Activated T-cell treated with anti-CD3 and anti-CD28 coated beads, Interleukin-2, amount 50 U/mL, for 48 hours (primary cell): ENCODE data around the gene PXMP2.
"Not testable (repeated sequence)": the region's sequence is repeated elsewhere in the genome, so short reads cannot be mapped to it uniquely, and the experiment has no call there.

Experiments used
- DNase-seq, 2 experiments: peaks; one replicate each; pipeline ENCODE4 v3.0.0-alpha.2; 2020

The PXMP2 gene

DNA sequence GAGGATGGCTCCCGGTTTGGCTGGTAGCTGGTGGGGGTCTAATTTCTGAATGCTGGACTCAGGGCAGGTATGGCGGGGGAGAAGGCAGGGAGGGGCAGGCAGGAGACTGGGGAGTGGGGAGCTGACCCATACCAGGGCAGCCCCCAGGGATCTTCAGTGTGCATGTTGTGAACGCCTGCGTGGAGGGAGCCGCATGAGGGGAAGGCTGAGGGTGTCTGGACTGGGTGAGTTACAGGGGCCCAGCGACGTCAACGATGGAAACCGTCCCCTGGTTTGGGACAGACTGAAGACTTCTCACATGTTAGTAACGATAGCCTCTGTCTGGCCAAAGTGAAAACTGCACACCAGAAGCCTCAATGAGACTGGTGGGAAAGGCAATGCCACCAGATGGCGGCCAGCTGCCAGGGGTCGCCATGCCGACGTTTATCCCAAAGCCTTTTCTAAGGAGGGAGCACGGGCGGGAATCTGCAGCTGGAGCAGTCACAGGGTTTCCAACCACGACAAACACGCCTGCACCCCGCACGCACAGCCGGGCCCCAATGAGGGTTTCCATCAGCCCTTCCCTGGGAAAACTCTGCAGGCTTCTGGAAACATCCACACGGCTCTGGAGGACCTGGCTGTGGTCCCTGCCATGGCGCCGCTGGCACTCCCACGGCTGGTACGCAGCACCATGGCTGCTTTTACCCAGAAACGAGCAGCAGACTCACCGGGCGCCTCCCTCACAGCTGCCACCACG, 37.3 kb downstream of the PXMP2 start:
- DNase-seq = no peak

DNA sequence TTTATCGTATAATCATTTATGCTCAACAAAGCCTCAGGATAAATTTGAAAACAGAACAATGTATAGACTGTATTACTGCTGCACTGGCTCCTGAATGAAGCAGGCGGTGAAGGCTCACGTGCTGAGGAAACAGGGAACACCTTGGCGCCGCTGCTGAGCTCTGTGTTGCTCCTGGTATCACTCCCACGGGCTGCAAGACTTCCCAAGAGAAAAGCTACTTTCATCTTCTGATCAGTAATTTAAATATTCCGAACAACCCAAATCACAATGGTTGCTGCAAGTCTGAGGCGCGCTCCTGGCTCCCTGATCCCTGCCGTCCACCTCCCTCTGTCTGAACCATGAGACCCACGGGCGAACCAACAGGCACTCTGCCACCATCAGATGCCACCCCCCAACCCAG, 39.0 kb downstream of the PXMP2 start:
- no peak for DNase-seq

- DNase-seq = no peak
Observed at GRCh38 chr12:132727091-132727794, 39.9 kb downstream of the PXMP2 start.

DNA sequence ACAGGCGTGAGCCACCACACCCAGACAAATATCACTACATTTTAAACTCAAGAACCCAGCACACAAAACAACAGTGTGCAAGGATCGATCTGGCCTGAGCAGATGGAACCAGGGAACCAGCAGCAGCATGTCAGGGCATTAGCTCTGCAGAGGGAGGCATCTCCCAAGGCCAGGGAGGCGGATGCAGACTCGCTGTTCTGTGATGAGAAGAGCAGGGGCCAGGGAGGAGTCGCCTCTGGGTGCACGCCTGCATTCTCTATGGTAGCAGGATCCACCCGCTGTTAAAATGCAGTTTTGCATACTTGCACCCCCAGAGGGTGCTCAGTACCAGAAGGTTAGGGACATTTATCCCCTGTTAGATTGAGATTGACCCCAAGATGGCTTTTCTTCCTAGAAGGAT, 41.1 kb downstream of the PXMP2 start:
- DNase-seq = no peak

DNA sequence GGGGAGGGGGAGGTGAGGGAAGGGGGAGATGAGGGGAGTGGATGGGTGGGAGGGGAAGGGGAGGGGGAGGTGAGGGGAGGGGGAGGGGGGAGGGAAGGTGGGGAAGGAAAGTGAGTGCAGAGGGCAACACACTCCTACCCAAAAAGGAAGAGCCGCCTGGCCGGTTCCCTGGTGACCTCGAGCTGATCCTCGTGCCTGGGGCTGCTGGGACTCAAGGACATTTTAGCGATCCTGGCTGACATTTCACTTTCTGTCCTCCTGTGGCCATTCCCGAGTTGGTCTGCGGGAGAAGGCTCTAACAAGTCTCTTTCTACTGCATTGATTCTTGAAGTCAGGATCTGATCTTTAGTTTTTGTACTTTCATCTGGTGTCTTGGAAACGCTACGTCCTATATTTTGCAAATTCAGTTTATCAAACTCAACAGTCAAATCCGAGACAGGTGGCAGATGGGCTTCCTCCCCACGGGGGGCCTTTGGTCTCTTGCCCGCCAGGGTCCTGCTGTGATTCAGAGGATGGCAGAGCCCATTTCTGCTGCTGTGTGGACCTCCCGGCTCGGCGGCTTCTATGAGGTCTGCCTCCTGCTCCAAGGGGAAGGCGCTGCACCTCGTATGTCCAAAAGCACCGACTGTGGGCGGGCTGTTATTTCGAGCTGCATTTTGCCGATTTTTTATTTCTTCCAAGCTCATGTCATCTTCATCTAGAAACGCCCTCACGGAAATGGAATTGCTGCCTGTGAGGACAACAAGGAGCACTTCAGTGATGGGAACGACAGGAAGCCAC, 42.3 kb downstream of the PXMP2 start:
- no peak for DNase-seq

GRCh38 chr12:132730353-132730752, 43.0 kb downstream of the PXMP2 start:
- DNase-seq = no peak

DNA sequence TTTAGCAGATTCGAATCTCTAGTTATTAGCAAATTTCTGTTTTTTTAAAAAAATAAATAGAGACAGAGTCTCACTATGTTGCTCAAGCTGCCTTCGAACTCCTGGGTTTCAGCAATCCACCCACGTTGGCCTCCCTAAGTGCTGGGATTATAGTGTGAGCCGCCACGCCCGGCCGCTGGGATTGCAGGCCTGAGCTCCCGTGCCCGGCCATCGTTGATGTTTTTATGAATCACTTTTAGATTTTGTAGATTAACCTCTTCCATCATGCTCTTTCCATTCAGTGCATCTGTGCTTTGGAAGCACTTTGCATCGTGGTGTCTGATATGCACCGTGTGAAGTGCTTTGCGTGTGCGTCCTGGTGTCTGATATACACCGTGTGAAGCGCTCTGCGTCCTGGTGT, 44.2 kb downstream of the PXMP2 start:
- no peak for DNase-seq

GRCh38 chr12:132734206-132734605, 46.8 kb downstream of the PXMP2 start:
- DNase-seq = no peak

DNA sequence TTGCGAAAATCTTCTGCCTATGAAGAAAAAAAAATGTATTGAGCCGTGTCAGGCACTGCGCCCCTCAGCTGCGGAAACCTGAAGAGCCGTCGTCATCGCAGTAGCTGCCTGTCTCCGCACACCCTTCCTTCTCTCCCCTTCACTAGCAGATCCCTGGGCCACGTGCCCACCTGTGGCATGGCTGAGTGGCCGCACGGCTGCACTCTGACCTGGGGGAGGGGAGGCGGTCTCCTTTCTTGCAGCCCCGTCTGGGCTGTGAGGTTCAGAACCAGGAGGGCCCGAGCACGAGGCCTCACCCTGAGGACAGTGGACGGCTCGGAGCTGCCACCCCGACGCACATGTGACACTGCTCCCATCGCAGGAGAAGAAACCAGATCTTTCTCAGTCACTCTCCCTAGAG, 48.1 kb downstream of the PXMP2 start:
- DNase-seq = no peak

DNA sequence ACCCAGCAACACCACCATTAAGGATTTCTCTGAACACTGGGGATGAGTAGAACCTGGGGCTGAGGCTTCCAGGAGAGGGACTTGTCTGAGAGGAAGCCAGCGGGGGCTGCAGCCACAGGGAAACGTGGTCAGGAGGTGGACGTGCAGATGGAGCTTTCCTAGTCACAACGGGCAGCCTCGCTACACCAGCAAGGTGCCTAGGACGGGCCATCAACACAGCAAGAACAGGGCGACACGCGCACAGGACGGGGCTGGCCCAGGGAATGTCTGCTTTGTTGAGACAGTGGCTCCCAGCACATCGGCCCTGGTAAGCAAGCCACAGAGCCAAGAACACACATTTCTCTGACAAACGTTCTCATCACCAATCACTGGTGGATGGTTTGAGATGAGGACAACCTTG, 49.0 kb downstream of the PXMP2 start:
- no peak for DNase-seq

DNA sequence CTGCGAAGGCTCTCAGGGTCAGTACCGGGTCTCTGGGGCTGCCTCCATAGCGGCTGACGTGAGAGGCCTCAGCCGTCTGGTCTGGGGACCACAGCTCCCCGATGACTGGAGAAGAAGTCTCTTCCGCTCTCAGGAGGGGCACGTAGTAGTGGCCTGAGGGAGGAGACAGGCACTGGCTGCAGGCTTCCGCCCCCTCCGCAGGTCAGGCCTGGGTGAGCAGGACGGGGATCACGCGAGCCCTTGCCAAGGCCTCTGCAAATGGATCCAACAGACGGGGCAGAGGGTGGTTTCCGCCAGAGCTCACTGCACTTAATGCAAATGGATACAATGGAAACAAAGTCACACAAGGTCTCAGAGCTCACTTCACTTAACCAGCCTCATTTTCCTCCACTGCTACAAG, 49.5 kb downstream of the PXMP2 start:
- DNase-seq = no peak

- DNase-seq = no peak
Observed at GRCh38 chr12:132739600-132740312, 52.4 kb downstream of the PXMP2 start.

DNA sequence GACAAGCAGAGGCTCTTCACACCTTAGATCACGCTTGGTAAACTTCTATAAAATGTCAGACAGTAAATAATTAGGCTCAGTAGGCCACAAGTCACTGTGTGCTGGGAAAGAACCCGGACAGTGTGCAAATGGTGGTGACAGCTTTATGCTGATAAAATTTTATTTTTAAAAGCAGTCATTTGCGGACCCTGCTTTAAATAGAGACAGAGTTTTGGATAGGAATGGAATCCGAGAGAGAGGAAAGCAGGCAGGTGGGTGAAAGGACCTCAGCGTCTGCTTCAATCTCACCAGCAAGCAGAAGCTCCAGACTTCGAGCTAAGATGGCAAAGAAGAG, 52.9 kb downstream of the PXMP2 start:
- DNase-seq = no peak

GRCh38 chr12:132740652-132741051, 53.3 kb downstream of the PXMP2 start:
- DNase-seq = no peak

GRCh38 chr12:132741620-132742019, 54.2 kb downstream of the PXMP2 start:
- no peak for DNase-seq

DNA sequence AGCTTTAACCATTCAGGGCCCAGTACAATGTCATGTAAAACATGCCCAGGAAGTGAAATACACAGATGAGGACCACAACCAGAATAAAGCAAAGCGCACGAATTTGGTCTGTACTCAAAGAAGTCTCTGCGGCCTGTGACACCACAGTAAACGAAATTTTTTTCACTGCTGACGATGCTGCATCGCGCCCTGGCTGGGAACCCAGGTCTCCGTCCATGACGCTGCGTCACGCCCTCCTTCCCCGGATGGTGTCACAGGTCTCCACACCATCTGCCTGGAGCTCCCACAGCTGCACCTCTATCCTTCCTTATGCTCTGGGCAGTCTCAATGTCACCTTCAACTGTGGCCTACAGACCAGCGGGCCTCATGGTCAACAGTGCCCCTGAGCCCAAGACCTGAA, 56.4 kb downstream of the PXMP2 start:
- DNase-seq = no peak

- DNase-seq = no peak
Observed at GRCh38 chr12:132746613-132747012, 59.2 kb downstream of the PXMP2 start.

DNA sequence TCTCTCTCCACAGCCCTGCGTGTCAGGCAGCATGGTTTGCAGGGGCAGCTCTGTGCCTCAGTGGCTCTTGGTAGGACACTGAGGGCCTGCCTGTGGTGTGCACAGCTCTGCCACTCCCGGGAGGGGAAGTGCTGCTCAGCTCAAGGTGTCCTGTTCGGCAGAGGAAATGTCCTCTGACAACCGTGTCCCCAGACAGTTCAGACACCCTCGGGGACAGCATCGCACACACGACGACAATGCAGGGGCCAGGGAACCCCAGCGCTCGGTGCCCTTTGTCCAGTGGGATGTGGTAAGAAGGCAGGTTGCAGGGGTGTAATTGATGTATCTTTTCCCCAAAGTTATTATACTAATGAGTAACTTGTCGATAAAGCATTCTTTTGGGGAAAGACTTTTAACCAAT, 60.0 kb downstream of the PXMP2 start:
- no peak for DNase-seq

- no peak for DNase-seq
Observed at GRCh38 chr12:132747896-132748295, 60.5 kb downstream of the PXMP2 start.

DNA sequence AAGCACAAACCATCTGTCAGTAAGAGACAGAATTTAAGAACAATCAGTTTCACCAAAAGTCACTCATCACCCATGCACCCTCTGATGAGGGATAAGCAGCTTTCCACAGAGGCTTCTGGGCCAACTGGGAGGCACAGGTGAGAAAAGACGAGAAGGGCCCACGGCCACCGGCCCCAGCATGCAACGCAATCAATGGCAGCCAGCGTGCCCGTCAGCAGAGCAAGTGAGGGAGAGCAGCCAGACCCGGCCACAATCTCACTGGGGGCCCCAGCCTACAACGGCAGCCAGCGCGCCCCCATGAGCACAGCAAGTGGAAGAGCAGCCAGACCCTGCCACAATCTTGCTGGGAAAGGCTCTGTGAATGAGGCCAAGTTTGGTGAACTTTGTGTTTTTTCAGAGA, 60.9 kb downstream of the PXMP2 start:
- no peak for DNase-seq

GRCh38 chr12:132753670-132754069, 66.3 kb downstream of the PXMP2 start:
- not testable (repeated sequence) for DNase-seq

GRCh38 chr12:132754160-132754932, 67.0 kb downstream of the PXMP2 start:
- no peak for DNase-seq
